ENCODE data around the gene ZG16. TPM values are rescaled to one million over a fixed set of nuclear protein-coding genes. Genes with fewer than 3 reads are reported as not detected.

The ZG16 gene
- total and polyA plus RNA-seq, 9 of the 15 experiments (the other 6 are each of a cell fraction or from before 2014, with no cell fraction given), result 0.04 TPM; not detected in 8

DNA sequence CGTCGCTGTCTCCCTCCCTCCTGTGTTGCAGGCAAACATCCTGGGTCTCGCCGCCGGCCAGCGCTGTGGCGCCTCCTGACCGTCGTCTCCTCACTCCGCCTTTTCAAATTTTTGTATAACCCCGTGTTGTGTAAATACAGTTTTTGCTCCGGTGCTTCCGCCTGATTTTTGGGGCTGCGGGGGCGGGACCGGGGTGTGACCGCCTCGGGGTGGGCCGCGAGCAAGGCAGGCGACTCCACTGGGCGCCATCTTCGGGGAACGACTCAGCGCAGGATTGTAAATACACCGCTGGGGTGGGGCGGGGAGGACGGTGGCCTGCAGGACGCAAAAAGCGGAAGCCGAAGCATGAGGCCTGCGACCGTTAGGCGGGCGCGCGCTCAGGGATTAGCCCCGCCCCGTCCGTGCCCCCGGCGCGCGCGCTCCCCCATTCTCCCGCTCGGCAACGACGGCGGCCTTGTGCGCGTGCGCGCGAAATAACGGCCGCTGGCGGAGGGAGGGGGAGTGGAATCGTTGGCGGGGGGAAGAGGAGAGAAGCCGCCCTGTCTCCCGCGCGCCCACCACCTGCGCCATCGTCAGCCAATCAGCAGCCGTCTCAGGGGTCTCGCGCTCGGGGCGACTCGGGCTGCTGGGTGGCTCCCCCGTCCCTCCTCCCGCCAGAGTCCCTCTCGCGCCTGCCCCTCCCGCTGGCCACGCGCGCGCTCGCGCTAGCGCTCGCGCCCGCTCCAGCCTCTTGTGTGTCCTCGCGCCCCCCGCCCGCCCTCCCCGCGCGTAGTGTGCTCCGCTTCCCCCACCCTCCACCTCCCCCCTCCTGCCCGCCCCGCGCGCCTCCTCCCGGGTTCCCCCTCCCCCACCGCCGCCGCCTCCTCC is 27.4 kb downstream of the ZG16 start (continued):
- TF ChIP-seq ZNF75A (CRISPR knock-in tag; IDR thresholded peaks at IDR 0.05) (0 out of 2 replicates have a peak, but pooled peaks have one; percentile 16), HMG20A (CRISPR knock-in tag; conservative IDR thresholded peaks at IDR 0.05) (no peak), ARID3A (IDR thresholded peaks at IDR 0.05; ENCODE audit: borderline replicate concordance, low read depth, low read length) (0 out of 2 replicates have a peak, but pooled peaks have one; percentile 19), ZNF253 (CRISPR knock-in tag; conservative IDR thresholded peaks at IDR 0.05) (no peak), NFIC (IDR thresholded peaks at IDR 0.05) (peak; percentile 45; the same call in 1 of the 2 replicates), ZNF511 (CRISPR knock-in tag; IDR thresholded peaks at IDR 0.05) (no peak), CBX1 (IDR thresholded peaks at IDR 0.05; ENCODE audit: low read depth) (peak; percentile 55; the same call in 1 of the 2 replicates), FOXO4 (CRISPR knock-in tag; IDR thresholded peaks at IDR 0.05) (peak; percentile 76; the same call in 1 of the 2 replicates), TAF1 (IDR thresholded peaks at IDR 0.05; ENCODE audit: control insufficient read depth, extremely low read depth, insufficient read depth, low read length, severe bottlenecking) (peak; percentile 92), CBFA2T2 (conservative IDR thresholded peaks at IDR 0.05) (no peak; the same call in 1 of the 2 replicates), ZBTB43 (CRISPR knock-in tag; IDR thresholded peaks at IDR 0.05) (no peak), ZNF780A (CRISPR knock-in tag; IDR thresholded peaks at IDR 0.05) (no peak), GABPB2 (CRISPR knock-in tag; conservative IDR thresholded peaks at IDR 0.05) (no peak), PHB2 (IDR thresholded peaks at IDR 0.05; ENCODE audit: low read depth) (no peak), ZNF384 (IDR thresholded peaks at IDR 0.05; ENCODE audit: low read depth, low read length) (no peak; the same call in 1 of the 2 replicates)
- TF ChIP-seq, protein P1, sequence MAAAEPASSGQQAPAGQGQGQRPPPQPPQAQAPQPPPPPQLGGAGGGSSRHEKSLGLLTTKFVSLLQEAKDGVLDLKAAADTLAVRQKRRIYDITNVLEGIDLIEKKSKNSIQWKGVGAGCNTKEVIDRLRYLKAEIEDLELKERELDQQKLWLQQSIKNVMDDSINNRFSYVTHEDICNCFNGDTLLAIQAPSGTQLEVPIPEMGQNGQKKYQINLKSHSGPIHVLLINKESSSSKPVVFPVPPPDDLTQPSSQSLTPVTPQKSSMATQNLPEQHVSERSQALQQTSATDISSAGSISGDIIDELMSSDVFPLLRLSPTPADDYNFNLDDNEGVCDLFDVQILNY (CRISPR knock-in tag; IDR thresholded peaks at IDR 0.05), result 0 out of 2 replicates have a peak, but pooled peaks have one; percentile 22
- TF ChIP-seq, protein P2, sequence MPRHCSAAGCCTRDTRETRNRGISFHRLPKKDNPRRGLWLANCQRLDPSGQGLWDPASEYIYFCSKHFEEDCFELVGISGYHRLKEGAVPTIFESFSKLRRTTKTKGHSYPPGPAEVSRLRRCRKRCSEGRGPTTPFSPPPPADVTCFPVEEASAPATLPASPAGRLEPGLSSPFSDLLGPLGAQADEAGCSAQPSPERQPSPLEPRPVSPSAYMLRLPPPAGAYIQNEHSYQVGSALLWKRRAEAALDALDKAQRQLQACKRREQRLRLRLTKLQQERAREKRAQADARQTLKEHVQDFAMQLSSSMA (CRISPR knock-in tag; IDR thresholded peaks at IDR 0.05), result 0 out of 2 replicates have a peak, but pooled peaks have one; percentile 6
- TF ChIP-seq, protein P3, sequence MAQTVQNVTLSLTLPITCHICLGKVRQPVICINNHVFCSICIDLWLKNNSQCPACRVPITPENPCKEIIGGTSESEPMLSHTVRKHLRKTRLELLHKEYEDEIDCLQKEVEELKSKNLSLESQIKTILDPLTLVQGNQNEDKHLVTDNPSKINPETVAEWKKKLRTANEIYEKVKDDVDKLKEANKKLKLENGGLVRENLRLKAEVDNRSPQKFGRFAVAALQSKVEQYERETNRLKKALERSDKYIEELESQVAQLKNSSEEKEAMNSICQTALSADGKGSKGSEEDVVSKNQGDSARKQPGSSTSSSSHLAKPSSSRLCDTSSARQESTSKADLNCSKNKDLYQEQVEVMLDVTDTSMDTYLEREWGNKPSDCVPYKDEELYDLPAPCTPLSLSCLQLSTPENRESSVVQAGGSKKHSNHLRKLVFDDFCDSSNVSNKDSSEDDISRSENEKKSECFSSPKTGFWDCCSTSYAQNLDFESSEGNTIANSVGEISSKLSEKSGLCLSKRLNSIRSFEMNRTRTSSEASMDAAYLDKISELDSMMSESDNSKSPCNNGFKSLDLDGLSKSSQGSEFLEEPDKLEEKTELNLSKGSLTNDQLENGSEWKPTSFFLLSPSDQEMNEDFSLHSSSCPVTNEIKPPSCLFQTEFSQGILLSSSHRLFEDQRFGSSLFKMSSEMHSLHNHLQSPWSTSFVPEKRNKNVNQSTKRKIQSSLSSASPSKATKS (CRISPR knock-in tag; IDR thresholded peaks at IDR 0.05), result no peak
